Mammary epithelial cell (primary cell): ENCODE results near the gene FBLN2.

Experiments used
- EZH2 ChIP-seq: IDR thresholded peaks from 2 replicates; pipeline ENCODE4 v1.6.1; 2012; ENCODE audit warnings: low read length, inconsistent platforms, borderline replicate concordance
- TF ChIP-seq, protein P1 (sequence below), 2 donors: IDR thresholded peaks in 1 of 2; conservative IDR thresholded peaks in 1 of 2; 2 replicates each; pipeline ENCODE4 v1.5.1; 2011 to 2012; ENCODE audit warnings: inconsistent platforms in 2 of 2, low read length in 2 of 2, mild to moderate bottlenecking in 2 of 2, control low read depth in 1 of 2, low read depth in 1 of 2; ENCODE audit not compliant: insufficient read depth in 1 of 2; ENCODE audit errors: extremely low read depth in 1 of 2

DNA sequence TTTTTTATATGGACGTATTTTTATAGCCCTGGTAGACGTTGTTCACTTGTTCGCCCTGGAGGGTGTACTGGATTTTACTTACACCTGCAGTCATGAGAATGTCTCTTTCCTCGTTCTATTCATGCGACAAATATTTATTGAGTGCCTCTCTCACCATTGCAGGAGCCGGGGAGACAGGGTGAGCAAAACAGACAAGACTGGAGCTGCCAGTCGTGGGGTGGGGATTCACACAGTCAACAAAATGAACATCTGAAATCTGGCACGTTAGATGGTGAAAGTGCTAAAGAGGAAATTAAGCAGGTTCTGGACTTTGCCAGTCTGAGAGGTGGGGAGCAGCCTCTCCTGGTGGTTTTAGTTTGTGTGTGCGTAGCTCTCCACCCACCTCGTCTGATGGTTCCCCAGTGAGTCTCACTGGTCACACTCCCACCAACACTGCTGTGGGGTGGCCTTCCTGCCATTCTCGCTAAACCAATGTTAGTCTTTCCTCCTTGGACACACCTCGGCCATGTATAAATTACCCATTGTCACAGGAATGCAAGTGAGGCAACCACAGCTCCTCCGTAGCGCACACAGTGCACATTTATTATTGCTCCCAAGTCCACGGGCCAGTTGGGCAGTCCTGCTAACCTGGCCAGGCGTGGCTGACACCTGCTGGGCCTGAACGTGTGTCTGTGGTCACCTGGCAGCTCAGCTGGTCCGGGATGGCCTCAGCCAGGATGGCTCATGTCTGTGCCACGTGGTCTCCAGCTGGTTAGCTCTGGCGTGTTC is 31.5 kb downstream of the FBLN2 start:
- TF ChIP-seq EZH2, result no peak
- TF ChIP-seq, protein P1, sequence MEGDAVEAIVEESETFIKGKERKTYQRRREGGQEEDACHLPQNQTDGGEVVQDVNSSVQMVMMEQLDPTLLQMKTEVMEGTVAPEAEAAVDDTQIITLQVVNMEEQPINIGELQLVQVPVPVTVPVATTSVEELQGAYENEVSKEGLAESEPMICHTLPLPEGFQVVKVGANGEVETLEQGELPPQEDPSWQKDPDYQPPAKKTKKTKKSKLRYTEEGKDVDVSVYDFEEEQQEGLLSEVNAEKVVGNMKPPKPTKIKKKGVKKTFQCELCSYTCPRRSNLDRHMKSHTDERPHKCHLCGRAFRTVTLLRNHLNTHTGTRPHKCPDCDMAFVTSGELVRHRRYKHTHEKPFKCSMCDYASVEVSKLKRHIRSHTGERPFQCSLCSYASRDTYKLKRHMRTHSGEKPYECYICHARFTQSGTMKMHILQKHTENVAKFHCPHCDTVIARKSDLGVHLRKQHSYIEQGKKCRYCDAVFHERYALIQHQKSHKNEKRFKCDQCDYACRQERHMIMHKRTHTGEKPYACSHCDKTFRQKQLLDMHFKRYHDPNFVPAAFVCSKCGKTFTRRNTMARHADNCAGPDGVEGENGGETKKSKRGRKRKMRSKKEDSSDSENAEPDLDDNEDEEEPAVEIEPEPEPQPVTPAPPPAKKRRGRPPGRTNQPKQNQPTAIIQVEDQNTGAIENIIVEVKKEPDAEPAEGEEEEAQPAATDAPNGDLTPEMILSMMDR (conservative IDR thresholded peaks at IDR 0.05 in 1 of 2, IDR thresholded peaks at IDR 0.05 in 1 of 2; ENCODE audit: extremely low read depth in 1 of 2, insufficient read depth in 1 of 2, low read depth in 1 of 2, low read length in 2 of 2), result no peak
